PC-9 (cell line): ENCODE data around the gene GPR142. TPM values are rescaled to one million over a fixed set of nuclear protein-coding genes. Genes with fewer than 3 reads are reported as not detected.
A peak's percentile ranks its signal among the peaks of the same experiment; 100 is the strongest.

ENCODE experiments used
- BruUV-seq: library from RNA; stranded (reverse); fragments of 400-500 nt; replicated peaks from 2 replicates; lab custom pipeline; 2021; lab: Mats Ljungman, UMichigan
- CTCF ChIA-PET: fragments of 300-600 bp; sonication (Branson Sonifier 250); formaldehyde crosslinking; loops from one replicate; lab custom pipeline; 2022; ENCODE audit warnings: antibody characterized with exemption; lab: Charles Lee
- POLR2A ChIA-PET: fragments of 300-600 bp; sonication (Branson Sonifier 250); formaldehyde crosslinking; loops from one replicate; lab custom pipeline; 2022; ENCODE audit warnings: antibody characterized with exemption; ENCODE audit not compliant: unreplicated experiment; lab: Charles Lee
- DNase-seq, 2 experiments: peaks; one replicate each; pipeline versions ENCODE4 v3.0.0 to v3.0.0-alpha.2; 2015 to 2022; ENCODE audit warnings: mixed read lengths in 1 of 2
- H2AFZ ChIP-seq: fragments of 200-600 bp; sonication (generic); 2 replicates; pipeline ENCODE4 v1.8.1; 2017; ENCODE audit warnings: antibody characterized with exemption
- H3F3A ChIP-seq: fragments of 200-600 bp; sonication (generic); 2 replicates; pipeline ENCODE4 v1.8.1; 2017; ENCODE audit warnings: antibody characterized with exemption, mild to moderate bottlenecking, low read depth; ENCODE audit not compliant: insufficient read depth
- H3K27ac ChIP-seq: fragments of 200-600 bp; sonication (generic); 2 replicates; pipeline ENCODE4 v1.6.1; 2016; ENCODE audit warnings: mixed run types
- H3K27me3 ChIP-seq: fragments of 200-600 bp; sonication (generic); 2 replicates; pipeline ENCODE4 v1.6.1; 2016; ENCODE audit warnings: low read depth, mixed run types; ENCODE audit not compliant: insufficient read depth
- H3K36me3 ChIP-seq: fragments of 200-600 bp; sonication (generic); 2 replicates; pipeline ENCODE4 v1.6.1; 2016; ENCODE audit warnings: low read depth, mixed run types
- H3K4me1 ChIP-seq: fragments of 200-600 bp; sonication (generic); replicated peaks from 2 replicates; pipeline ENCODE4 v1.6.1; 2016; ENCODE audit warnings: mixed run types; ENCODE audit not compliant: insufficient read depth
- H3K4me2 ChIP-seq: fragments of 200-600 bp; sonication (generic); 2 replicates; pipeline ENCODE4 v1.6.1; 2017; ENCODE audit warnings: mixed run types
- H3K4me3 ChIP-seq: fragments of 200-600 bp; sonication (generic); 2 replicates; pipeline ENCODE4 v1.6.1; 2016; ENCODE audit warnings: mixed run types
- H3K79me2 ChIP-seq: fragments of 200-600 bp; sonication (generic); 2 replicates; pipeline ENCODE4 v1.6.1; 2017; ENCODE audit warnings: low read depth, mixed run types
- H3K9me2 ChIP-seq: fragments of 200-600 bp; sonication (generic); 2 replicates; pipeline ENCODE4 v1.8.1; 2017; ENCODE audit warnings: mild to moderate bottlenecking; ENCODE audit not compliant: insufficient read depth
- H3K9me3 ChIP-seq: fragments of 200-600 bp; sonication (generic); 2 replicates; pipeline ENCODE4 v1.8.1; 2016; ENCODE audit warnings: low read depth; ENCODE audit not compliant: insufficient read depth
- H4K20me1 ChIP-seq: fragments of 200-600 bp; sonication (generic); 2 replicates; pipeline ENCODE4 v1.8.1; 2017; ENCODE audit not compliant: insufficient read depth
- CTCF ChIP-seq: fragments of 200-600 bp; sonication (generic); conservative IDR thresholded peaks from 2 replicates; pipeline ENCODE4 v1.6.1; 2017; ENCODE audit warnings: mixed run types, antibody characterized with exemption, mild to moderate bottlenecking, moderate library complexity
- EZH2 ChIP-seq: fragments of 200-600 bp; sonication (generic); IDR thresholded peaks from 2 replicates; pipeline ENCODE4 v1.8.0; 2017; ENCODE audit warnings: antibody characterized with exemption, low read depth
- intact Hi-C: fragments of 100-400 bp; cut with micrococcal nuclease; formaldehyde crosslinking; loops from one replicate; pipeline ENCODE4 v1.10.0; 2022; ENCODE audit not compliant: unreplicated experiment
- total RNA-seq: library from RNA; stranded (reverse); gene quantifications from 2 replicates; pipeline ENCODE4 v1.2.3, GENCODE V29; 2021

The GPR142 gene
- total RNA-seq, 1 experiment from 2014 or later, result not detected

GRCh38 chr17:74379495-74380085 lies 12.3 kb downstream of the GPR142 start:
- Histone ChIP-seq H3K9me2 (no peaks in the 10 kb centered on the region), H3K36me3 (no peaks in the 10 kb centered on the region), H3K27ac (no peak overlapping the region), H2AFZ (no peak overlapping the region), H3K9me3 (no peaks in the 10 kb centered on the region), H3K27me3 (peaks cover 47% of the 10 kb centered on the region), H3K79me2 (no peaks in the 10 kb centered on the region), H3K4me1 (peaks cover 17% of the 10 kb centered on the region), H3K4me2 (peak overlapping the region; percentile 69), H3K4me3 (no peak overlapping the region), H3F3A (no peaks in the 10 kb centered on the region; the same call in 1 of the 2 replicates), H4K20me1 (no peaks in the 10 kb centered on the region)
- BruUV-seq, result no TSS peak
- no peak for TF ChIP-seq EZH2
- TF ChIP-seq CTCF, result peak; percentile 95
- ChIA-PET POLR2A (no interaction called here), CTCF (interaction anchor here (0.6 to 2.2 kb wide), 16 partner anchors 12 to 648 kb away, joined by 3 to 8 read pairs (median 4); partner anchors contain the start of gene GPR142)
- peak; percentile 56 to 90 for DNase-seq
- intact Hi-C loops, result loop anchor here (1.0 to 5.0 kb wide), 5 partner anchors 51 to 578 kb away; no protein-coding TSS in a partner anchor

GRCh38 chr17:74380086-74380958 lies 13.0 kb downstream of the GPR142 start:
- Histone ChIP-seq H3K27ac (no peak overlapping the region), H4K20me1 (no peaks in the 10 kb centered on the region), H3F3A (no peaks in the 10 kb centered on the region; the same call in 1 of the 2 replicates), H2AFZ (no peak overlapping the region), H3K27me3 (peaks cover 39% of the 10 kb centered on the region), H3K36me3 (no peaks in the 10 kb centered on the region), H3K9me2 (no peaks in the 10 kb centered on the region), H3K79me2 (no peaks in the 10 kb centered on the region), H3K4me3 (no peak overlapping the region), H3K4me2 (peak overlapping the region; percentile 69), H3K9me3 (no peaks in the 10 kb centered on the region), H3K4me1 (peaks cover 17% of the 10 kb centered on the region)
- TF ChIP-seq CTCF (peak; percentile 59), EZH2 (no peak)
- DNase-seq, result peak; percentile 51 to 88
- BruUV-seq, result no TSS peak
- ChIA-PET CTCF (interaction anchor here (0.6 to 2.2 kb wide), 7 partner anchors 28 to 223 kb away, joined by 3 to 8 read pairs (median 5); no protein-coding TSS in a partner anchor), POLR2A (interaction anchor here (0.6 to 1.0 kb wide), 2 partner anchors 50 to 68 kb away, joined by 3 to 4 read pairs; no protein-coding TSS in a partner anchor)
- intact Hi-C loops, result loop anchor here (1.0 kb wide), 1 partner anchor 50 kb away; no protein-coding TSS in a partner anchor
